ENCODE measurements around the gene FLYWCH2.
"Not testable (repeated sequence)": the region's sequence is repeated elsewhere in the genome, so short reads cannot be mapped to it uniquely, and the experiment has no call there.

FLYWCH2 gene

DNA sequence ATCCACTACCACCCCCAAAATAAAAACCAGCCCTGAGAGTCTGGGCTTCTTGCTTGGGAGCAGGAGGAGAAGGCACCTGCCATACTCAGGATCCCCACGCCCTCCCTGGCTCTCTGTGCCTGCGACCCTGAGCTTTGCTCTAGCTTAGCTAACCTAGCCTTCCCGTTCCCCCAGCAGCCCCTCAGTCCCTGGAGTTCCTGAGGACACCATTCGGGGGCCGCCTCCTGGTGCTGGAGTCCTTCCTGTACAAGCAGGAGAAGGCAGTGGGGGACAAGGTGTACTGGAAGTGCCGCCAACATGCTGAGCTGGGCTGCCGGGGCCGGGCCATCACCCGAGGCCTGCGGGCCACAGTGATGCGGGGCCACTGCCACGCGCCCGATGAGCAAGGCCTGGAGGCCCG lies 47.2 kb downstream of the FLYWCH2 start:
- H3K4me1 ChIP-seq: peaks cover 0 to 12% (median 6%) of the 10 kb centered on the region in 4 donors
- peaks cover 30 to 53% (median 43%) of the 10 kb centered on the region in 3 donors for H3K36me3 ChIP-seq
- no peak overlapping the region for H3K4me3 ChIP-seq
- DNase-seq: no peak
- no peaks in the 10 kb centered on the region for H3K27me3 ChIP-seq
- no peak overlapping the region for H3K27ac ChIP-seq
- intact Hi-C loops (cut with DNase I; ENCODE audit: low total_unique reads): no loop called here
- TF ChIP-seq, protein P1, sequence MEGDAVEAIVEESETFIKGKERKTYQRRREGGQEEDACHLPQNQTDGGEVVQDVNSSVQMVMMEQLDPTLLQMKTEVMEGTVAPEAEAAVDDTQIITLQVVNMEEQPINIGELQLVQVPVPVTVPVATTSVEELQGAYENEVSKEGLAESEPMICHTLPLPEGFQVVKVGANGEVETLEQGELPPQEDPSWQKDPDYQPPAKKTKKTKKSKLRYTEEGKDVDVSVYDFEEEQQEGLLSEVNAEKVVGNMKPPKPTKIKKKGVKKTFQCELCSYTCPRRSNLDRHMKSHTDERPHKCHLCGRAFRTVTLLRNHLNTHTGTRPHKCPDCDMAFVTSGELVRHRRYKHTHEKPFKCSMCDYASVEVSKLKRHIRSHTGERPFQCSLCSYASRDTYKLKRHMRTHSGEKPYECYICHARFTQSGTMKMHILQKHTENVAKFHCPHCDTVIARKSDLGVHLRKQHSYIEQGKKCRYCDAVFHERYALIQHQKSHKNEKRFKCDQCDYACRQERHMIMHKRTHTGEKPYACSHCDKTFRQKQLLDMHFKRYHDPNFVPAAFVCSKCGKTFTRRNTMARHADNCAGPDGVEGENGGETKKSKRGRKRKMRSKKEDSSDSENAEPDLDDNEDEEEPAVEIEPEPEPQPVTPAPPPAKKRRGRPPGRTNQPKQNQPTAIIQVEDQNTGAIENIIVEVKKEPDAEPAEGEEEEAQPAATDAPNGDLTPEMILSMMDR (IDR thresholded peaks at IDR 0.05): no peak
- no peaks in the 10 kb centered on the region for H3K9me3 ChIP-seq

DNA sequence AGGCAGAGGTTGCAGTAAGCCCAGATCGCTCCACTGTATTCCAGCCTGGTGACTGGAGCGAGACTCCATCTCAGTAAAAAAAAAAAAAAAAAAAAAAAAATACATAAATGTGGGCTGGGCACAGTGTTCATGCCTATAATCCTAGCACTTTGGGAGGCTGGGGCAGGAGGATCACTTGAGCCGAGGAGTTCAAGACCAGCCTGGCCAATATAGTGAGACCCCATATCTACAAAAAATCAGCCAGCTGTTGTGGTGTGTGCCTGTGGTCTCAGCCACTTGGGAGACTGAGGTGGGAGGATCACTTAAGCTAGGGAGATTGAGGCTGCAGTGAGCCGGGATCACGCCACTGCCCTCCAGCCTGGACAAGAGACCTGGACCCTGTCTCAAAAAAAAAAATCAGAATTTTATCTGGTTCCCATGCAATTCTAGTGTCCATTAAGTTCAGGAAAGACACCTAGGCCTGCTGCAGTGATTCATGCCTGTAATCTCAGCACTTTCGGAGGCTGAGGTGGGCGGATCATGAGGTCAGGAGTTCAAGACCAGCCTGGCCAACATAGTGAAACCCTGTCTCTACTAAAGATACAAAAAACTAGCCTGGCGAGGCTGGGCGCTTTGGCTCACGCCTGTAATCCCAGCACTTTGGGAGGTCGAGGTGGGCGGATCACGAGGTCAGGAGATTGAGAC lies 48.4 kb downstream of the FLYWCH2 start:
- DNase-seq; H3K4me3 ChIP-seq; H3K27ac ChIP-seq; H3K4me1 ChIP-seq; H3K27me3 ChIP-seq; intact Hi-C loops (cut with DNase I; ENCODE audit: low total_unique reads); H3K9me3 ChIP-seq: not testable (repeated sequence)
- peaks cover 37 to 64% (median 52%) of the 10 kb centered on the region in 3 donors for H3K36me3 ChIP-seq

DNA sequence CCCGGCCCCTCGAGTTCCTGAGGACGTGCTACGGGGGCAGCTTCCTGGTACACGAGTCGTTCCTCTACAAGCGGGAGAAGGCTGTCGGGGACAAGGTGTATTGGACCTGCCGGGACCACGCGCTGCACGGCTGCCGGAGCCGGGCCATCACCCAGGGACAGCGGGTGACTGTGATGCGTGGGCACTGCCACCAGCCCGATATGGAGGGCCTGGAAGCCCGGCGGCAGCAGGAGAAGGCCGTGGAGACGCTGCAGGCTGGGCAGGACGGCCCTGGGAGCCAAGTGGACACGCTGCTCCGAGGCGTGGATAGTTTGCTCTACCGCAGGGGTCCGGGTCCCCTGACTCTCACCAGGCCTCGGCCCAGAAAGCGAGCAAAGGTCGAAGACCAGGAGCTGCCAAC lies 50.1 kb downstream of the FLYWCH2 start:
- H3K4me1 ChIP-seq: no peaks in the 10 kb centered on the region
- H3K27me3 ChIP-seq: no peaks in the 10 kb centered on the region
- no peak overlapping the region for H3K4me3 ChIP-seq
- TF ChIP-seq, protein P1 (IDR thresholded peaks at IDR 0.05): no peak
- intact Hi-C loops (cut with DNase I; ENCODE audit: low total_unique reads): no loop called here
- peaks cover 55 to 82% (median 70%) of the 10 kb centered on the region in 3 donors for H3K36me3 ChIP-seq
- H3K27ac ChIP-seq: no peak overlapping the region
- no peak for DNase-seq
- no peaks in the 10 kb centered on the region for H3K9me3 ChIP-seq

DNA sequence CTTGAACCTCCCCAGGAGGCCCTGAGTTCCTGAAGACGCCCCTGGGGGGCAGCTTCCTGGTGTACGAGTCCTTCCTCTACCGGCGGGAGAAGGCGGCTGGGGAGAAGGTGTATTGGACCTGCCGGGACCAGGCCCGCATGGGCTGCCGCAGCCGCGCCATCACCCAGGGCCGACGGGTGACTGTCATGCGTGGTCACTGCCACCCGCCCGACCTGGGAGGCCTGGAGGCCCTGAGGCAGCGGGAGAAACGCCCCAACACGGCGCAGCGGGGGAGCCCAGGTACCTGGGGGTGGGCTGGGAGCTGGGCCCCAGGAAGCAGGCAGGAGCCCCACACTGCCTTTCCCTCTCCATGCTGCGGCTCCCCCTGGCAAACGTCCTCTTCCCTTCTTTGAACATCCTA lies 50.7 kb downstream of the FLYWCH2 start:
- H3K4me1 ChIP-seq: no peaks in the 10 kb centered on the region
- DNase-seq: no peak
- no peaks in the 10 kb centered on the region for H3K27me3 ChIP-seq
- H3K4me3 ChIP-seq: no peak overlapping the region
- no peaks in the 10 kb centered on the region for H3K9me3 ChIP-seq
- intact Hi-C loops (cut with DNase I; ENCODE audit: low total_unique reads): no loop called here
- H3K36me3 ChIP-seq: peaks cover 59 to 87% (median 76%) of the 10 kb centered on the region in 3 donors
- TF ChIP-seq, protein P1 (IDR thresholded peaks at IDR 0.05): no peak
- H3K27ac ChIP-seq: no peak overlapping the region

DNA sequence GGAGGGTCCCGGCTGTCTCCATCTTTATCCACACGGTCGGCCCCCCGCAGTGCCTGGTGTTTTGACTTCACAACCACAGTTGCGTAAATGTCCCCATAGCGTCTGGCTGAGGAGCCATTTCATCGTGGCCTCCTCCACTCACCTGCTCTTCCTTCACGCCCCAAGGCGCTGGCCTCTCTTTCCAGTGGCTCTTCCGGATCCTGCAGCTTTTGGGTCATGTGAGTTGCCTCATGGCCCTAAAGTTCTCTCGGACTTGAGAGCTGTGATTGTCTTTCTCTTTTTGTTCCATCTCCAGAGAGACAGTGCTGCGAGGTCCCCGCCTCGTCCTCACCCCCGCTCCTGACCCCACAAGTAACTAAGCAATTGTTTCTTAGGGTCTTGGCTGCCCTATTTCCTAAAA lies 51.4 kb downstream of the FLYWCH2 start:
- Histone ChIP-seq H3K27me3 (no peaks in the 10 kb centered on the region), H3K9me3 (no peaks in the 10 kb centered on the region), H3K4me3 (no peak overlapping the region), H3K36me3 (peaks cover 67 to 94% (median 82%) of the 10 kb centered on the region in 3 donors), H3K4me1 (no peaks in the 10 kb centered on the region), H3K27ac (no peak overlapping the region)
- TF ChIP-seq, protein P1 (IDR thresholded peaks at IDR 0.05): no peak
- intact Hi-C loops (cut with DNase I; ENCODE audit: low total_unique reads): no loop called here
- no peak for DNase-seq

DNA sequence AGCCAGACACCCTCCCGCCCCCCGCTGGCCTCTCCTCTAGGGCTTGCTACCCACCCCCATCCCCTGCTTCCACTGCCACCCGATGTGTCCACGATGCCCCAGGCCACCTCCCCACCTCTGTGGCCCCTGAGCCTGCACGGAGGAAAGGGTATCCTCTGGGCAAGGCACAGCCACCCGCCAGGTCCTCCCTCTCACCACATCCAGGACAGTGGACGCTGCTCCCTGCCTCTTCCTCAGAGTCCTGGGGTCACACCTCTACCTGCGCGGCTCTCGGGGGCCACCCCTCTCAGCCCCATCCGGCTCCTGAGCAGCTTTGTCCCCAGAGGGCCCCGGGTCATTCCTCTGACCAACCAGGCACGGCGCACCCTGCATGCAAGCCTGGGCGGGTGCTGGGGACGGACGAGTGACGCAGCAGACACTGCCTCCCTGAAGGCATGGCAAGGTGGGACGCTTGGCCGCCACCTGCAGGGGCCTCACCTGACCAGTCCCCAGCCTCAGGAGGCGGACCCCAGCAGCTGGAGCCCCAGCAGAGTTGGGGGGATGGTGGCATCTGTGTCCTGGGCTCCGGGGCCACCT lies 53.5 kb downstream of the FLYWCH2 start:
- H3K9me3 ChIP-seq: no peaks in the 10 kb centered on the region
- H3K4me3 ChIP-seq: no peak overlapping the region
- TF ChIP-seq, protein P1 (IDR thresholded peaks at IDR 0.05): no peak
- no peak overlapping the region for H3K27ac ChIP-seq
- peaks cover 82 to 94% (median 83%) of the 10 kb centered on the region in 3 donors for H3K36me3 ChIP-seq
- intact Hi-C loops (cut with DNase I; ENCODE audit: low total_unique reads): no loop called here
- no peaks in the 10 kb centered on the region for H3K27me3 ChIP-seq
- no peak for DNase-seq
- H3K4me1 ChIP-seq: no peaks in the 10 kb centered on the region
